Renal pelvis (tissue), 4 donors: ENCODE data around the gene TBC1D7. TPM values are rescaled to one million over a fixed set of nuclear protein-coding genes. Genes with fewer than 3 reads are reported as not detected.

ENCODE experiments used
- DNase-seq: peaks from one replicate; pipeline ENCODE4 v3.0.0-alpha.2; 2013
- polyA plus RNA-seq, 3 donors: library from polyadenylated mRNA; unstranded; fragments of 120-200 nt; gene quantifications; one replicate each; pipeline ENCODE4 v1.2.1, GENCODE V29; 2013; ENCODE audit not compliant: insufficient read length in 3 of 3

The TBC1D7 gene
- polyA plus RNA-seq, 3 donors, result 29.0 to 42.5 (median 39.6) TPM

GRCh38 chr6:13360671-13361540 is 32.6 kb upstream of the TBC1D7 start:
- no peak for DNase-seq

GRCh38 chr6:13359287-13359686 is 30.9 kb upstream of the TBC1D7 start:
- DNase-seq, result no peak

- DNase-seq, result no peak
Observed at GRCh38 chr6:13358511-13358910, 30.2 kb upstream of the TBC1D7 start.

- DNase-seq, result no peak
Observed at GRCh38 chr6:13357551-13358075, 29.3 kb upstream of the TBC1D7 start.

GRCh38 chr6:13355999-13356785 is 27.9 kb upstream of the TBC1D7 start:
- no peak for DNase-seq

- DNase-seq, result no peak
Observed at GRCh38 chr6:13355043-13355945, 27.0 kb upstream of the TBC1D7 start.

GRCh38 chr6:13354331-13355042 is 26.1 kb upstream of the TBC1D7 start:
- DNase-seq, result no peak

- no peak for DNase-seq
Observed at GRCh38 chr6:13352165-13352564, 23.8 kb upstream of the TBC1D7 start.

GRCh38 chr6:13351271-13351670 is 22.9 kb upstream of the TBC1D7 start:
- no peak for DNase-seq

GRCh38 chr6:13349811-13350506 is 21.6 kb upstream of the TBC1D7 start:
- no peak for DNase-seq

- DNase-seq, result no peak
Observed at GRCh38 chr6:13348334-13349113, 20.2 kb upstream of the TBC1D7 start.

- DNase-seq, result no peak
Observed at GRCh38 chr6:13346245-13346644, 17.9 kb upstream of the TBC1D7 start.

- no peak for DNase-seq
Observed at GRCh38 chr6:13342414-13343019, 14.2 kb upstream of the TBC1D7 start.

- no peak for DNase-seq
Observed at GRCh38 chr6:13339863-13340630, 11.7 kb upstream of the TBC1D7 start.

GRCh38 chr6:13338038-13338437 is 9.7 kb upstream of the TBC1D7 start:
- DNase-seq, result no peak

GRCh38 chr6:13336553-13336952 is 8.2 kb upstream of the TBC1D7 start:
- DNase-seq, result peak; percentile 73

GRCh38 chr6:13334953-13335352 is 6.6 kb upstream of the TBC1D7 start:
- DNase-seq, result no peak

GRCh38 chr6:13332349-13332706 is 4.0 kb upstream of the TBC1D7 start:
- DNase-seq, result no peak
